ENCODE measurements around the gene WBP1L. TPM values are rescaled to one million over a fixed set of nuclear protein-coding genes. Genes with fewer than 3 reads are reported as not detected.

The WBP1L gene
- total RNA-seq, 1 donor from 2014 or later = 29.6 TPM

DNA sequence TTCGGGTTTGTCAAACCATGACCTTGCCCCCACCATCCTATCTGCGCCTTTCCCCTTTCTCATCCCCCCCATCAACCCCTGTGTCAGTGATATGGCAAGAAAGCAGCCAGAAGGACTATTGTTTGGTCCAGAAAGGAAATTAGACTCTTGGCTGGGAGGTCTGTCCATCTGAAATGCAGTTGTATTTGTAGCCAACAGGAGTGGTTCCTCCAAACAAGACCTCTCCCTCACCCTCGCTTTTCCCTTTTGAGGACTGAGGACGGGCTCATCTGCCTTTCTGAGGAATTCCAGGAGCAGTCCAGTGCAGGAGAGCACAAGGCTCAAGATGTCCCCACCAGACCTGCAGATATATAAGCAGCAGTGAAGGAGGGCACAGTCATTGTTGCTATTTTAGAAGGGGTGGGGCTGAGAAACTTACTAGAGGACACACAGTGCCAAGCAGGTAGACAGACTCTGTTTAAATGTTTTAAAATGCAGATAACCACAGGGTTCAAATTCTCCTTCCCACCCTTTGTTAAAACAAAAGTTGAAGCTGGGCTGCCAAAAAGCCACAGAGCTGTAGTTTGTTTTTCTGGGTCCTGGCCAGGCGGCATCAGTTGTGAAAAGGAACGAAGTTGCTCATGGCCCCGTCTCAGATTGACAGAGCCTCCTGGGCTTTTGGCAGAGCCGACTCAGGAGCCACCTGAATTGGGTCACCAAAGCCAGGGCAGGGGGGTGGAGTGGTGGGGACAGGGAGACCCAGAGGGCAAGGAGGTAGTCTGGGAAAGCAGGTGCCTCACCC lies 56.1 kb downstream of the WBP1L start:
- no peak for DNase-seq
- Mint-ChIP-seq H3K27me3 (ENCODE audit: unreplicated experiment) (peaks cover 2% of the 10 kb centered on the region), H3K9me3 (ENCODE audit: unreplicated experiment) (no peaks in the 10 kb centered on the region), H3K4me3 (ENCODE audit: unreplicated experiment) (no peak overlapping the region), H3K4me1 (ENCODE audit: low read depth, unreplicated experiment) (peaks cover 10% of the 10 kb centered on the region), H3K36me3 (ENCODE audit: unreplicated experiment) (peaks cover 5% of the 10 kb centered on the region), H3K27ac (ENCODE audit: unreplicated experiment) (no peak overlapping the region)
- TF ChIP-seq, protein P1, sequence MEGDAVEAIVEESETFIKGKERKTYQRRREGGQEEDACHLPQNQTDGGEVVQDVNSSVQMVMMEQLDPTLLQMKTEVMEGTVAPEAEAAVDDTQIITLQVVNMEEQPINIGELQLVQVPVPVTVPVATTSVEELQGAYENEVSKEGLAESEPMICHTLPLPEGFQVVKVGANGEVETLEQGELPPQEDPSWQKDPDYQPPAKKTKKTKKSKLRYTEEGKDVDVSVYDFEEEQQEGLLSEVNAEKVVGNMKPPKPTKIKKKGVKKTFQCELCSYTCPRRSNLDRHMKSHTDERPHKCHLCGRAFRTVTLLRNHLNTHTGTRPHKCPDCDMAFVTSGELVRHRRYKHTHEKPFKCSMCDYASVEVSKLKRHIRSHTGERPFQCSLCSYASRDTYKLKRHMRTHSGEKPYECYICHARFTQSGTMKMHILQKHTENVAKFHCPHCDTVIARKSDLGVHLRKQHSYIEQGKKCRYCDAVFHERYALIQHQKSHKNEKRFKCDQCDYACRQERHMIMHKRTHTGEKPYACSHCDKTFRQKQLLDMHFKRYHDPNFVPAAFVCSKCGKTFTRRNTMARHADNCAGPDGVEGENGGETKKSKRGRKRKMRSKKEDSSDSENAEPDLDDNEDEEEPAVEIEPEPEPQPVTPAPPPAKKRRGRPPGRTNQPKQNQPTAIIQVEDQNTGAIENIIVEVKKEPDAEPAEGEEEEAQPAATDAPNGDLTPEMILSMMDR (IDR thresholded peaks at IDR 0.05; ENCODE audit: partially characterized antibody, unreplicated experiment) = no peak

DNA sequence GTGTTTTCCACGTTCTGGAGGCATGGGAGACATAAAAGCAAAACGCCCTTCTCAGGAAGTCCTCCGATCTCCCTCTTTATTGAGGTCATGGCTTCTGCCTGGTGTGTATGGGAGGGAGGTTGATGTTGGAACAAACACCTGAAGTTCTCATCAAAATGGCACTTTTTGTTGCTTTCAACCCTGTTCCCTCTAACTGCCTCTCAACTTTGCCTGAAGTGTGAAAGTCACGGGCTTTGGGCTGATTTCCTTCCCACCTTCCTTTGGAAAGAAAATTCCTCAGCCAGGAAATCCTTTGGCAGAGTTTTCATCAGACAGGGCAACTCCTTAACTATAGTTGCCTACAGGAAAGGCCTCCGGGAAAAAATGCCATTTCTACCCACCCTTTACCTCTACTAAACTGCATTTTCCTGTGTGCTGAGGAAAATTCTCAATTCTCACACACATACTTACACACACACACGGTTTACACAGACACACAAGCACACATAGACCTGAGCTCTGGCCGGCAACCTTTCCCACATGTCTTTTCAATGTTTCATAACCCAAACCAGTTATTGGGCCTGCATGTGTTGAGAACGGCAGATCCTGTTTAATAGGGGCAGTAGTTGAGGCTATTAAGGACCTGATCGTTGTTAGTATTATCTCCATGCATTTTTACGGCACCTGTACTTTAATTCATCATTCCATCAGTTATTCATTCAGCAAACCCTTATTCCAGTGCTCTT lies 57.0 kb downstream of the WBP1L start:
- peaks cover 5% of the 10 kb centered on the region for H3K36me3 Mint-ChIP-seq (ENCODE audit: unreplicated experiment)
- H3K4me3 Mint-ChIP-seq (ENCODE audit: unreplicated experiment) = no peak overlapping the region
- no peak overlapping the region for H3K27ac Mint-ChIP-seq (ENCODE audit: unreplicated experiment)
- no peaks in the 10 kb centered on the region for H3K9me3 Mint-ChIP-seq (ENCODE audit: unreplicated experiment)
- DNase-seq = no peak
- TF ChIP-seq, protein P1 (IDR thresholded peaks at IDR 0.05; ENCODE audit: partially characterized antibody, unreplicated experiment) = no peak
- peaks cover 2% of the 10 kb centered on the region for H3K27me3 Mint-ChIP-seq (ENCODE audit: unreplicated experiment)
- H3K4me1 Mint-ChIP-seq (ENCODE audit: low read depth, unreplicated experiment) = peaks cover 6% of the 10 kb centered on the region

DNA sequence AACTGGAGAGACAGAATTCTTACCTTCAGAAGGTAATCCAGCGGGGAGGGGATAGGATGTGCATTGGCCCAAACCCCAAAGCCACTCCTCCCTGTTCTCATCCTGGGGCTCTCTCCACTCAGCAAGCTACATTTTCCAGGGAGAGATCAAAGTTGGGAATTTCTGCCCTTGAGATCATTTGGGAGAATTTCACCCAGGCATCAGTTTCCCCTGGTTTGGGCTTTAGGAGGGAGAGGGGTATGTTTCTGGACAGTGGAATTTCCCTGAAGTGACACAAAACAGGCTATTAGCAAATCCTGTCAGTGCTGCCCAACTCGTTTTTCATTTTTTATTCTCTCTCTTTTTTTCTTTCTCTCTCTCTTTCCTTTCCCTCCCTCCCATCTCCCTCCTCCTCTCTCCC lies 57.7 kb downstream of the WBP1L start:
- H3K36me3 Mint-ChIP-seq (ENCODE audit: unreplicated experiment) = peaks cover 5% of the 10 kb centered on the region
- peaks cover 6% of the 10 kb centered on the region for H3K4me1 Mint-ChIP-seq (ENCODE audit: low read depth, unreplicated experiment)
- no peak overlapping the region for H3K4me3 Mint-ChIP-seq (ENCODE audit: unreplicated experiment)
- no peak overlapping the region for H3K27ac Mint-ChIP-seq (ENCODE audit: unreplicated experiment)
- no peak for DNase-seq
- TF ChIP-seq, protein P1 (IDR thresholded peaks at IDR 0.05; ENCODE audit: partially characterized antibody, unreplicated experiment) = no peak
- H3K27me3 Mint-ChIP-seq (ENCODE audit: unreplicated experiment) = peaks cover 2% of the 10 kb centered on the region
- no peaks in the 10 kb centered on the region for H3K9me3 Mint-ChIP-seq (ENCODE audit: unreplicated experiment)

DNA sequence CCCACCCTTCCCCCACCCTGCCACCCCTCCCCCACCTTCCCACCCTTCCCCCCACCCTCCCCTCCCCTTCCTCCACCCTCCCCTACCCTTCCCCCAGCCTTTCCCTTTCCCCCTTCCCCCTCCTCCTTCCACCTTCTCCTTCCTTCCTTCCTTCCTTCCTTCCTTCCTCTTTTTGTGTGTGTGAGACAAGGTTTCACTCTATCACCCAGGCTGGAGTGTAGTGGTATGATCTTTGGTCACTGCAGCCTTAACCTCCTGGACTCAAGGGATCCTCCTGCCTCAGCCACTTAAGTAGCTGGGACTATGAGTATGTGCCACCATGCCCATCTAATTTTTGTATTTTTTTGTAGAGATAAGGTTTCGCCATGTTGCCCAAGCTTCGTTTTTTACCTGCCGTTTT lies 58.2 kb downstream of the WBP1L start:
- Mint-ChIP-seq H3K4me3 (ENCODE audit: unreplicated experiment) (no peak overlapping the region), H3K4me1 (ENCODE audit: low read depth, unreplicated experiment) (peaks cover 6% of the 10 kb centered on the region), H3K27ac (ENCODE audit: unreplicated experiment) (no peak overlapping the region), H3K27me3 (ENCODE audit: unreplicated experiment) (peaks cover 2% of the 10 kb centered on the region), H3K36me3 (ENCODE audit: unreplicated experiment) (peaks cover 5% of the 10 kb centered on the region), H3K9me3 (ENCODE audit: unreplicated experiment) (no peaks in the 10 kb centered on the region)
- TF ChIP-seq, protein P1 (IDR thresholded peaks at IDR 0.05; ENCODE audit: partially characterized antibody, unreplicated experiment) = no peak
- no peak for DNase-seq

Data from glutamatergic neuron (in vitro differentiated cells).